Stimulated activated CD4-positive, alpha-beta T cell treated with anti-CD3 and anti-CD28 coated beads, Interleukin-2, amount 100 ng/mL, for 24 hours (primary cell): ENCODE measurements around the gene ADAP1.
A peak's percentile ranks its signal among the peaks of the same experiment; 100 is the strongest.

Experiments used
- DNase-seq, 2 donors: peaks; one replicate each; pipeline ENCODE4 v3.0.0-alpha.2; 2020

Gene ADAP1

DNA sequence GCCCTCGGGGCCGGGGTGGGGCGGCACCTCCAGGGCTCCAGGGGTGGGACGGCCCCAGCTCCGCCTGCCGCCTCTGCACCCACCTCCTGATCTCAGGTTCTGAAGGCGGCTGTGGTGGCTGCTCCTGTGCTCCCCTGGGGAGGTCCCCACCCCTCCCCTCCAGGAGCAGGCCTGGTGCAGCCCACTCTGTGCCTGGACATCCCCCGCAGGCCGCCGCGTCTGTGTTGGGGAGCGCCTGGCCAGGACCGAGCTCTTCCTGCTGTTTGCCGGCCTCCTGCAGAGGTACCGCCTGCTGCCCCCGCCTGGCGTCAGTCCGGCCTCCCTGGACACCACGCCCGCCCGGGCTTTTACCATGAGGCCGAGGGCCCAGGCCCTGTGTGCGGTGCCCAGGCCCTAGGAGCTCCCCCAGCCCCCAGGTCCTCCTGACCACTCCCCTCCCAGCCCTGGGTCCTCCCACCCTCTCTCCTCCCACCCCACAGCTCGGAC is 34.0 kb upstream of the ADAP1 start:
- no peak for DNase-seq

DNA sequence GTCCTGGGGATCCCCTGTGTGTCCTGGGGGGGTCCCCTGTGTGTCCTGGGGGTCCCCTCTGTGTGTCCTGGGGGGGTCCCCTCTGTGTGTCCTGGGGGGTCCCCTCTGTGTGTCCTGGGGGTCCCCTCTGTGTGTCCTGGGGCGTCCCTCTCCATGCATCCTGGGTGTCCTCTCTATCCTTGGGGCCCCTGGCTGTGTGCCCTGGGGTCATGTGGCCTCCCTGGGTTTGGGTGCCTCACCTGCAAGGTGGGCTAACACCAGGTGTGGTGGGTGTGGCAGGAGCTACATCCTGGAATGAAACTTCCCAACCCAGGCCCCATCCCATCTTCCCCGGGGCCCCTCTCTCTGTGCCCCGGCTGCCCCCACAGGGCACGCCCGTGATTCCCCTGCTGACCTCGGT is 33.4 kb upstream of the ADAP1 start:
- DNase-seq = no peak

DNA sequence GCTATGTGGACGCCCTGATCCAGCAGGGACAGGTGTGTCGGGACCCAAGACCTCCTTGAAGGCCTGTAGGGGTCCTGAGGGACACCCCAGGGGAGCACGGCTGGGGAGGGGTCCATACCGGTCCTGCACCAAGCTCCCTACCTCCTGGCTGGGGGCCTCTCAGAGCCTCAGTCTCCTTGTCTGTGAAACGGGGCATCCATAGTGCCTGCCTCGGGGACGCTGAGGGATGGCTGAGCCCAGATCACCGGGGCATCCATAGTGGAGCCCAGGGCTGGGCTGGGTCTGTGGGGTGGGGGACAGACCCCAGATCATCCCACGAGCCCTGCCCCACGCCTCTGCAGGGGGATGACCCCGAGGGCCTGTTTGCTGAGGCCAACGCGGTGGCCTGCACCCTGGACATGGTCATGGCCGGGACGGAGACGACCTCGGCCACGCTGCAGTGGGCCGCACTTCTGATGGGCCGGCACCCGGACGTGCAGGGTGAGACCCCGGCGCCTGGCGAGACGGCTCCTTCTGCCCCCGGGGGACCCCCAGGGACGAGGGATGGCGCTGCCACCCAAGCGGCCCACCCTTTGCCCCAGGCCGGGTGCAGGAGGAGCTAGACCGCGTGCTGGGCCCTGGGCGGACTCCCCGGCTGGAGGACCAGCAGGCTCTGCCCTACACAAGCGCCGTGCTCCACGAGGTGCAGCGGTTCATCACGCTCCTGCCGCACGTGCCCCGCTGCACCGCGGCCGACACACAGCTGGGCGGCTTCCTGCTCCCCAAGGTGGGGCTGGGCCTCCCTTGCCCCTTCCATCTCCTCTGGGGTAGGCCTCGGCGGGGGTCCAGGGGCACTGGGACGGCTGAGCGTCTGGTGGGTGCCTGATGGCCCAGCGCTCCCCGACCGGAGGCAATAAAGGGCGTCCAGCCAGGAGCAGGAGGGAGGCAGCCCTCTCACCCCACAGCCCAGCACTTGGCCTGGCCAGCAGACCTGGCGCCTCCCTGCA is 32.6 kb upstream of the ADAP1 start:
- no peak for DNase-seq

DNA sequence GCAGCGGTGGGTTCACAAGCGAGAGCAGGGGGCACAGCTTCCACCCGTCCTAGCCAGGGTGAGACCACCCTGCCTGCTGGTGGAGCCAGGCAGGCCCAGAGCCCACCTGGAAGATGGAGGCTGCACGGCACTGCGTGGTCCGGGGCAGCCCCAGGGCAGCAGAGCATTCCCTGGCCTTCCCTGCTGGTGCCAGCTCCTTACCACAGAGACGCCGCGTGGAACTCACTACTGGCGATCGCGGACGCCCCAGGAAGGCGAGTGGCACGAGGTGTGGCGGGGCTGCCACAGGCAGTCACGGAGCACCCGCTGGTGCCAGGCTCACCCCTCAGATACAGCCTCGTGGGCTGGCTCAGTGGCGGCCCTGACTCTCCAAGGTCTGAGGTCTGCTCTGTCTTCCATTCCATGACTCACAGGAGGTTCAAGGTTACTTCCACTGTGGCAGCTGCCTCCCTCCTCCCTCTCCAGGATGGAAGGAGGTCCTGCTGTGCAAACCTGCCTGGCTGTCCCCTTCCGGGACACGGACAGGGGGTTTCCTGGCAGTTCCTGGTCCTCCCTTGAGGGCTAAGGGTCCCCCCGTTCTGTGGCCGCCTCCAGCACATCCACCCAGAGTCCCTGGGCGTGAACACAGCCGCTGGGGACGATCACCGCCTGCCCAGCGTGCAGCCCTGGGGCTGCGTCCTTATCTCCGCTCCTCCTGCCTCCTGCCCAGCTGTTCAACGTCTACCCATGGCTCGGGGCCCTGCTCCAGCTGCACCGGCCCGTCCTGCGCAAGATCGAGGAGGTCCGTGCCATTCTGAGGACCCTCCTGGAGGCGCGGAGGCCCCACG is 31.6 kb upstream of the ADAP1 start:
- no peak for DNase-seq

DNA sequence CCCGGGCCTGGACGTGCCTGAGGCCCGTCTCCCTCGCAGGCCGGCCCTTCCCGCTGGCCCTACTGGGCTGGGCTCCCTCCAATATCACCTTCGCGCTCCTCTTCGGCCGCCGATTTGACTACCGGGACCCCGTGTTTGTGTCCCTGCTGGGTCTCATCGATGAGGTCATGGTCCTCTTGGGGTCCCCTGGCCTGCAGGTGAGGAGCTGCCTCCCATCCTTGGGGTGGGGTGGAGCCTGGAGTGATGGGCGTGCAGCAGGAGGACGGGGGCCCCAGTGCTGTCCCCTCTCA is 30.6 kb upstream of the ADAP1 start:
- DNase-seq = no peak

DNA sequence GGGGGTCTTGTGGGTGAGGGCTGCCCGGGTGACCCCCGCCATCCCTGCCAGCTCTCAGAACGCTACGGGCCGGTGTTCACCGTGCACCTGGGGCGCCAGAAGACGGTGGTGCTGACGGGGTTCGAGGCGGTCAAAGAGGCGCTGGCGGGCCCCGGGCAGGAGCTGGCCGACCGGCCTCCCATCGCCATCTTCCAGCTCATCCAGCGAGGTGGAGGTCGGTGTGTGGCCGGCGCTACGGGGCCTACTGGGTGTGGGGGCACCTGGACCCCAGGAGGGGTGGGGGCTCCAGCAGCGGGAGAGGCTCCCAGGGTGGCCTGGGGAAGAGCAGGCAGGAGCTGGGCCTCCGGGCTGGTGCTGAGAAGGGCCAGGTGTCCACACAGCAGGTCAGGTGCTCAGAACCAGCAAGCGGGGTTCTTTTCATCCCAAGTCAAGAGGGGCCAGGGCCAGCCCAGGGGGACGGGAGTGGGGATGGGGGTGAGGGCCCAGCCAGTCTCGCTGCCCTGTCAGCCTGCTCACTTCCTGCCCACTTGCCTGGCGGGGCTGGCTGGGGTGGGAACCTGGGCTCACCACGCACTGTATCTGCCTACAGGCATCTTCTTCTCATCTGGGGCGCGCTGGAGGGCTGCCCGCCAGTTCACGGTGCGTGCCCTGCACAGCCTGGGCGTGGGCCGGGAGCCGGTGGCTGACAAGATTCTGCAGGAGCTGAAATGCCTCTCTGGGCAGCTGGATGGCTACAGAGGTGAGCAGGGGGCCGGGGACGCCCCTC is 30.1 kb upstream of the ADAP1 start:
- no peak for DNase-seq

DNA sequence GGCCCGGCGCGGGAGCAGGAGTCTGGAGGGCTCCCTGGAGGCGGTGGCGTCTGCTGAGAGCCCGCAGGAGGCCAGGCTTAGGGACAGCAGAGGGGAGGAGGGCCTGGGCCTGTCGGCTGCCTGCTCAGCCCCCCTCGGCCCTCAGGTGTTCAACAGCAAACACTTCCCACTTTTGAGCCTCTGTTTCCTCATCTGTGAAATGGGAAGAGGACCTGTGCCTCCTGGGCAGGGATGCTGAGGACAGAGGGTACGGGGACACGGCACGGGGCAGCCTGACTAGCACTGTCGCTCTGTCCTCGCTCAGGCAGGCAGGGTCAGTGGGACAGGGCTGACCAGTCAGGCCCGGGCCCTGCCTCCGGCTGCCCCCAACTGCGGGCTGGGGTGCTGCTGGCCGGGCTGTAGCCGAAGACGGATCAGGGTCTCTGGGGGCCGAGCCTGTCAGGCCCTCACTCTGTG is 29.2 kb upstream of the ADAP1 start:
- DNase-seq = no peak

DNA sequence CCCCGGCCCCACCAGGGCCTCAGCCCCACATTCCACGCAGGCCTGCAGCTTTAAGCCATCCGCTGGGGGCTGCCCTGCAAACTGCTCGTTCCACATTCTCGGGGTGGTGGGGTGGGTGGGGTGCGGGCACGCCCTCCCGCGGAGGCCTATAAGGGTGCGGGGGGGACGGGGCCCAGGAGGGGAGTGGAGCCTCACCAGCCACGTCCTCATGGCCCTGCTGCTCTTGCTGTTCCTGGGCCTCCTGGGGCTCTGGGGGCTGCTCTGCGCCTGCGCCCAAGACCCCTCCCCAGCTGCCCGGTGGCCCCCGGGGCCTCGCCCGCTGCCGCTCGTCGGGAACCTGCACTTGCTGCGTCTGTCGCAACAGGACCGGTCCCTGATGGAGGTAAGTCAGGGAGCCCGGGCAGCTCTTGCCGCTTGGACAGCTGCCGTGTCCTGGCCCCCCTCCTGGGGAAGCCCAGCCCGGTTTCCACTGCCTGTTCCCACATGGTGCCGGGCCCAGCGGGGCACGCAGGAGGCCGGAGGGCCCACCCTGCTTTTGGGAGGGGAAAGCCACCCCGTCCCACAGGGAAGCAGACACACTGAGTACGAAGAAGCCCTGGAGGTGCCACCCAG is 28.6 kb upstream of the ADAP1 start, which contains the start of gene CYP2W1:
CYP2W1 (plus strand) TSS at position 178 of the 612 bp plus-strand sequence; CDS start at position 209, 31 bp downstream.
- DNase-seq = no peak

DNA sequence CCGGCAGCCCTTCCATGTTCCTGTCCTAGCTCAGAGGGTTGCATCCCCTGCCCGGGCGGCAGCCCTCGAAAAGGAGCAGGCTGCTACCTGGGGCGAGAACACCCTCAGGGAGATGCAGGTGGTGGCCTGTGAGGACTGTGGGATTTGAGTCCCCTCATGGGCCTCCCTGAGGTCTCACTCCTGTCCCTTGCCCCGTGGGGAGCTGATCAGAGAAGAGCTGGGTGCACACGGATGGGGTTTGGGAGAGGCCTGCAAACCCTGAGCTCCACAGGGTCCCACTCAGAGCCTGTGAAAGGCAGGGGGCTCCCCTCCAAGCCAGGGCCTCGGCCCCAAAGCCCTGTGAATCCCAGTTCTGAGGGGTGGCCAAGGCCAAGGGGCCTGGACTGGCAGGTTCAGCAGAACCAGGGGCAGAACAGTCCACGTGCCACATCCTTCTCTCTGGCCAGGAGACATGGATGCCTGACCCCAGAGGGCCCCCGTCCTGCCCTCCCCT is 28.1 kb upstream of the ADAP1 start:
- no peak for DNase-seq

DNA sequence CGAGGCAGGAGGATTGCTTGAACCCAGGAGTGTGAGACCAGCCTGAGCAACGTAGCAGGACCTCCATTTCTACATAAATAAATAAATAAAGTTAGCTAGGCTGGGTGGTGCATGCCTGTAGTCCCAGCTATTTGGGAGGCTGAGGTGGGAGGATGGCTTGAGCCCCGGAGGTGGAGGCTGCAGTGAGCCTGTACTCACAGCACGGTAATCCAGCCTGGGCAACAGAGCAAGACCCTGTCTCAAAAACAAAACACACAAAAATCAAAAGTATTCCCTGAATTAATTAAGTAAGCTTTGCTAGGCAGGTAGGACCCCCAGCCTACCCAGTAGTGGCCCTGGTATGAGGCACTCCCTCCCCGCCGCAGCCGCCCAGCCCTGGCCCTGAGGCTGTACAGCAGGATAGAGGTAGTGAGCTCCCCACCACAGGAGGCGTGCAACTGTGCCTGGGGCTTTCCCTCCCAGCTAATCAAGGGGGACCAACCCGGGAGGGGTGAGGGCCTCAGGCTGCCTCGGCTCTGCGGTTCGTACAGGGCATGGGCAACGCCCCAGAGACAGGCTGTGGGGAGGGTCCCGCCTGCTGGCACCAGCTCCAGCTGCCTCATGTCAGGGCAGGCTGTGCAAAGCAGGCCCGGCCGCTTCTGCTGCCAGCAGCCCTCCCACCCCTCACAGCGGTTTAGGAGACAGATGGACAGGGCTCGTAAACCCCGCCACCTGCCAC is 27.5 kb upstream of the ADAP1 start:
- DNase-seq = no peak

DNA sequence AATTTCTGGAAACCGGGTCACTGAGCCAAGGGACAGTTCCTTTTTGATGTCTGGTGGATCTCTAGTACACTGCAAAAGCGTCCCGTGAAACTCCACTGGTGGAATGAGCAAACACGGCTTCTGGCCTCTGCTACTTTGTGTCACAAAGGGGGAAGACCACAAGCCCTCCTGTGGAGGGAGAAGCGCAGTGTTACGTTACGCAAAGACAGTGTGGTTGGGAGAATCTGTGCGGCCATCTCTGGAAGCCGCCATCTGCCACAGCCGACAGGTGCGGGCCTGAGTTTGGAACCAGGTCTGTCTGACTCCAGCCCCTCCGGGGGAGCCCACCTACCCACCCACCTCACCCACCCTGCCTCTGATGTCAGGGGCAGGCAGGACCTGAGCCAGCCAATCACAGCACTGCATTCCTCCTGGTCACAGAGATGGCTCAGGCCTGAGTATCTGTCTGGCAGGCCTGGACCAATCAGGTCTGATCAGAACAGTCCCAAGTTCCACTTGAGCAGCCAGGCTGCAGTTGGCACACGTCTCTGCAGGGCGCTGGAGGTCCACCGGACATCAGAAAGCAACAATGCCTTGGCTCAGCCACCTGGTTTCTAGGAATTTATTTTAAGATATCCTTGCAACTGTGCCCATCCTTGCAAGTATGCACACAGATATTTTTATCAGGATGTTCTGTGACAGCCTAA is 25.5 kb upstream of the ADAP1 start:
- no peak for DNase-seq

DNA sequence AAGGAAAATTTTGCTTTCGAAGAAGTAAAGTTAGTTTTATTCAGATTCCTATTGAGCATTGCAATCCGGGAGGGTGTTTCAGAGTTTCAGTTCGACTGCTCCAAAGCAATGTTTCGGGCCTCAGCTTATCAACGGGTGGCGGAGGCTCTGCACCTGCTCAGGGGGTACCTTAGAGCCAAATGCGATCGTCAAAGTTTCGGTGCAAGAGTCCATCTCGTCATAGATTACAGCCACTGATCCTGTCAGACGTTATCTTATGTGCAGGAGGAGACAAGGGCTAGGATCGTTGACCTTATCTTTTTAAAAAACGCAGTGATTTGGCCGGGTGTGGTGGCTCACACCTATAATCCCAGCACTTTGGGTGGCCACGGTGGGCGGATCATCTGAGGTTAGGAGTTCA is 24.7 kb upstream of the ADAP1 start:
- DNase-seq = no peak

DNA sequence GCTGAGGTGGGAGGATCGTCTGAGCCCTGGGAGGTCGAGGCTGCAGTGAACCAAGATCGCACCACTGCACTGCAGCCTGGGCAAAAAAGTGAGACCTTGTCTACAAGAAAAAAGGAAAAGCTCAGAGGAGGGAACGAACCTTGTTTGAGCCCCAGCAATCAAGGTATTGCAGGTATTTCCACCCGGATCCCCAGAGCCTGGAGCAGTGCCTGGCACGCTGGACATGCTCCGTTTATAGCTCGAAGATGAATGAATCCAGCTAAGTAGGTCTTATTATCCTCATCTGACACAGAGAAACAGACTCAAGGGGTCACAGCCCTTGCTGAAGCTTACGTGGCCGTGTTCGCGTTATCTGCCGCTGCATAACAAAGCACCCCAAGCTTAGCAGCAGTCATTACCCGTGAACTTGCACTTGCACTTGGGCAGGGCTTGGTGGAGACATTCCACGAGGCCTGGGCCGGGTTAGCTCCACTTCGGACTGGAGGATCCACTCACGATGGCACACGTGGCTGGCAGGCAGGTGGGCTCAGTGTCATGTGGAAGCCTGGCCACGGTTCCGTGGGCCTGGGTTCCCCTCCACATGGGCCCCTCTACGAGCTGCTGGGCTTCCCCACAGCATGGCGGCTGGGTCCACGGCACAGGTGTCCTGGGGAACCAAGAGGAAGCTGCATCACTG is 24.1 kb upstream of the ADAP1 start:
- no peak for DNase-seq

DNA sequence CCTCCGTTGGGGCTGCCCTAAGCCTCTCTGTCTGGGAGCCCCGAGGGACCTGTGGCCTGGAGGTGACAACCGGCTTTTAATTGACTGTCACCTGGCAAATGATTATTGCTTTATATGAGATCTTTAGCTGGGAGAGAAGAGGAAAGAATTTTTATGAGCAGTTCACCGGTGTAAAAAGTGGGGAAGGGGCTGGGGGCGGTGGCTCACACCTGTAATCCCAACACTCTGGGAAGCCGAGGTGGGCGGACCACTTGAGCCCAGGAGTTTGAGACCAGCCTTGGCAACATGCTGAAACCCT is 23.5 kb upstream of the ADAP1 start:
- no peak for DNase-seq

DNA sequence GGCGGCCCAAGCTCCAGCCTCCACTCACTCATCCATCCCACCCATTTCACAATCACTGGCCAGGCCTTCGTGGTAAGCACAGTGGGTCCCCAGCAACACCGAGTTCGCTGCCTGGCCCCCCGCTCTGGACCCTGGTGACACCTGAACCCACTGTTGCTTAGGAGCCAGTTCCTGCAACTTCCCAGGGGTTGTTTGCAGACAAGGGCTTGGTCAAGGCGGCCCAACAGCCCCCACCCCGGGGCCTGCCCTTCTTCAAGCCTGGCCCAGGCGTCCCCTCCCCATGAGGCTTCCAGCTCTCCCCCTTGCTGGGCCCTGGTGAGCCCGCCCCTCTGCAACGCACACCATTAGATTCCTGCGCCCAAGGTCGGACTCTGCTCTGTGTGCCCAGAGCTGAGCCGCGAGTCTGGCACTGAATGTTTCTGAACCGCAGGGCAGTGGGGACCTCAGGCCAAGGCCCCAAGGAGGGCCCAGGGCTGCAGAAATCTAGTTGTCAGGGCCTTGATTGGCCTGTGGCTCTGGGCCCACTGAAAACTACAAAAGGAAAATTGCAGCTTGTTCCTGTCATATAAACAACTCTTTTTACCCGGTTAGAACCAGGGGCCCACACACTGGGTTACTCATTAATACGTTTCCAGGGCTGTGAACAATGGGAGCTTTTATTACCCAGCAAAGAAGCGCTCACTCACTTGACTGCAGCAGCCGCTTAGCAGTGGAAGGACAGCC is 23.0 kb upstream of the ADAP1 start:
- no peak for DNase-seq

DNA sequence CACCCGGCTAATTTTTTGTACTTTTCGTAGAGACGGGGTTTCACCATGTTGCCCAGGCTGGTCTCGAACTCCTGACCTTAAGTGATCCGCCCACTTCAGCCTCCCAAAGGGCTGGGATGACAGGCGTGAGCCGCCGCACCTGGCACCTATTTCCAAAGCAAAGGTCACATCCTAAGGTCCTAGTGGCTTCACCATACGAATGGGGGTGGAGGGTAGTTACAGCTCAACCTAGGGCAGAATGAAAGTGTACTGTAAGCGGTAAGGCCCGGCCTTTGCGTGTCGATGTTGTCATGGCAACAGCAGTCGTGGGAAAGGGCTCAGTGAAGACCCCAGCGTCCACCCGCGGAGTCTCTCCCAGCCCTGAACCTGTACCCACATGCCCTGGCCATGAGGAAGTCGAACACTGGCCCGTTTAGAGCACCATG is 22.4 kb upstream of the ADAP1 start:
- DNase-seq = no peak

DNA sequence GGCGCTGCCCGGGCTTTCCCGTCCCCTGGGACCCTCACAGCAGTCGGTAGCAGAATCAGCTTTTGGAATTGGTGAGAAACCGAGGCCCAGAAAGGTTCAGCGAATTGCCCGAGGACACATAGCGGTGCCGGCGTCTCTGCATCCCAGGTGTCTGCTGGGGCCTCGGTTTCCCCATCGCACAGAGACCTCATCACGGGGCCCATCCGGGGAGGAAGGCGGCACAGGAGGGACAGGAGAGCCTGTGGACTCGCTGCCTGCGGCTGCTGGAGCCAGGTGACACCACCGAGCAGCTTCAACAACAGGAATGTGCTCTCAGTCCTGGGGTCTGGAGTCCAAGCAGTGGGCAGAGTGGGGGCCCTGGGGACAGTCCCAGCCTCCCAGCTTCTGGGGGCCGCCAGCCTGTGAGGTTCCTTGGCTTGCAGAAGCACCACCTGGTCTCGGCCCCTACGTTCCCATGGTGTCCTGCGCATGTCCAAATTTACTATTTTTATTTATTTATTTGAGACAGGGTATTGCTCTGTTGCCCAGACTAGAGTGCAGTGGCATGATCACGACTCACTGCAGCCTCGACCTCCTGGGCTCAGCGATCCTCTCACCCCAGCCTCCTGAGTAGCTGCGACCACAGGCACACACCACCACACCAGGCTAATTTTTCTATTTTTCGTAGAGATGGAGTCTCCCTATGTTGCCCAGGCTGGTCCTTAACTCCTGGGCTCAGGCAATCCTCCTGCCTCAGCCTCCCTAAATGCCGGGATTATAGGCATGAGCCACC is 21.4 kb upstream of the ADAP1 start:
- DNase-seq = no peak

DNA sequence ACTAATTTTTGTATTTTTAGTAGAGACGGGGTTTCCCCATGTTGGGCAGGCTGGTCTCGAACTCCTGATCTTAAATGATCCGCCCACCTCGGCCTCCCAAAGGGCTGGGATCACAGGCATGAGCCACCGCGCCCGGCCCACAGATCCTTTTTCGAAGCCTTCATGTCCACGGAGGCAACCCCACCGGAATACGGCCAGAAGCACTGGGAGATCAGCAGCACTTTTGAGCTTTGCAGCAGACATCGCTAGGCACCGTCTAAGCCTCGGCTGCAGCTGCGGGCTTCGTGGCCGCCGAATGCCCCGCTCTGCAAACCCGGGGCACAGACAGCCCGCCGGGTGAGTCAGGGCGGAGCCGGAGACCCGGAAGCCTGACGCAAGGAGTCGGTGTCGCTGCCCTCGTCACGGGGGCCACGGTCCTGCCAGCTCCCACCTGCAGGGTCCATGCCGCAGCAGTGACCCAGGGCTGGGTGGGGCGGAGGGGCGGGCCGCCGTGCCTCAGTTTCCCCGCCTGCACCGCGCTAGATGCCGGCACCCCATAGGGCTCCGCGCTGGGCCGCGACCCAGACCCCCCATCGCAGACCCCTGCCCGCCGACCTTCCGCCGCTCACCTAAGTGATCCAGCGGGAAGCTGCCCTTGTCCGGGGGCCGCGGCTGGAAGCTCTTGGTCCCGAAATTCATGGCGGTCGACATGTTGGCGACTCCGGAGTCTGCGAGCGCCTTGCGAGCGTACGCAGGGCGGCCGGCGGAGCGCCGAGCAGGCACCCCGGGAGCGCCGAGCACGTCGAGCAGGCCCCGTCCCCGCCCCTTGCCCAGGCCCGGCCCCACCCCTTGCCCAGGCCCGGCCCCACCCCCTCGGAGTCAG is 20.6 kb upstream of the ADAP1 start, which contains the start of gene COX19:
COX19 (minus strand) TSS at position 730 of the 862 bp plus-strand sequence; CDS start at position 690, 40 bp downstream.
- peak; percentile 90 to 92 for DNase-seq
